Measurements from ENCODE around the gene CFAP44.

CFAP44 gene

DNA sequence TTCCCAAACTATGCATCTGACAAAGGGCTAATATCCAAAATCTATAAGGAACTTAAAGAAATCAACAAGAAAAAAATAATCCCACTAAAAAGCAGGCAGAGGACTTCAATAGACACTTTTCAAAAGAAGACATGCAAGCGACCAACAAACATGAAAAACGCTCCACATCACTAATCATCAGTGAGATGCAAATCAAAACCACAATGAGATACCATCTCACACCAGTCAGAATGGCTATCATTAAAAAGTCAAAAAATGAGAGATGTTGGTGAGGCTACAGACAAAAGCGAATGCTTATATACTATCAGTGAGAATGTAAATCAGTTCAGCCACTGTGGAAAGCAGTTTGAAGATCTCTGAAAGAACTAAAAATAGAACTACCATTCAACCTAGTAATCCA is 20.2 kb downstream of the CFAP44 start:
- no peak for TF ChIP-seq CTCF (conservative IDR thresholded peaks at IDR 0.05)
- no peak overlapping the region for H3K27ac ChIP-seq

GRCh38 chr3:113409676-113410075 is 31.6 kb downstream of the CFAP44 start:
- no peak overlapping the region for H3K27ac ChIP-seq
- no peak for TF ChIP-seq CTCF (conservative IDR thresholded peaks at IDR 0.05)

- TF ChIP-seq CTCF (conservative IDR thresholded peaks at IDR 0.05): no peak
- no peak overlapping the region for H3K27ac ChIP-seq
These were observed 36.1 kb downstream of the CFAP44 start for GRCh38 chr3:113405180-113405579.

- no peak overlapping the region for H3K27ac ChIP-seq
- TF ChIP-seq CTCF (conservative IDR thresholded peaks at IDR 0.05): no peak
These were observed 36.7 kb downstream of the CFAP44 start for GRCh38 chr3:113404637-113405036.
